ENCODE measurements around the gene EPB42.

DNA sequence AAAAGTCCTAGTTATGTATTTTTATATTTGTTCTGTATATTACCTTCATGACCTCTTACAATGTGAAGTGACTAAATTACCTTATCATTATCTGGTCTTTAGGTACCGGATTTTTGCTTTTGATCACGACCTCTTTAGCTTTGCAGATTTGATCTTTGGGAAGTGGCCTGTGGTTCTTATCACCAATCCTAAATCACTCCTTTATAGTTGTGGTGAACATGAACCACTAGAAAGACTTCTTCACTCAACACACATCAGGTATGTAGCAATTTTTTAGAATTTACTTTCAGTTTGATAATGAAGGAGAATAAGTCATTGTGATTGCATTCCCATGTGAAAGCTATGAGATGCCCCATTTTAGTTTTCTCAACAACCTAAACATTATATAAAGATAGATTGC is 69.1 kb downstream of the EPB42 start:
- TF ChIP-seq, protein P1, sequence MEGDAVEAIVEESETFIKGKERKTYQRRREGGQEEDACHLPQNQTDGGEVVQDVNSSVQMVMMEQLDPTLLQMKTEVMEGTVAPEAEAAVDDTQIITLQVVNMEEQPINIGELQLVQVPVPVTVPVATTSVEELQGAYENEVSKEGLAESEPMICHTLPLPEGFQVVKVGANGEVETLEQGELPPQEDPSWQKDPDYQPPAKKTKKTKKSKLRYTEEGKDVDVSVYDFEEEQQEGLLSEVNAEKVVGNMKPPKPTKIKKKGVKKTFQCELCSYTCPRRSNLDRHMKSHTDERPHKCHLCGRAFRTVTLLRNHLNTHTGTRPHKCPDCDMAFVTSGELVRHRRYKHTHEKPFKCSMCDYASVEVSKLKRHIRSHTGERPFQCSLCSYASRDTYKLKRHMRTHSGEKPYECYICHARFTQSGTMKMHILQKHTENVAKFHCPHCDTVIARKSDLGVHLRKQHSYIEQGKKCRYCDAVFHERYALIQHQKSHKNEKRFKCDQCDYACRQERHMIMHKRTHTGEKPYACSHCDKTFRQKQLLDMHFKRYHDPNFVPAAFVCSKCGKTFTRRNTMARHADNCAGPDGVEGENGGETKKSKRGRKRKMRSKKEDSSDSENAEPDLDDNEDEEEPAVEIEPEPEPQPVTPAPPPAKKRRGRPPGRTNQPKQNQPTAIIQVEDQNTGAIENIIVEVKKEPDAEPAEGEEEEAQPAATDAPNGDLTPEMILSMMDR (conservative IDR thresholded peaks at IDR 0.05; ENCODE audit: low read depth, low read length), result no peak
- TF ChIP-seq EZH2 (IDR thresholded peaks at IDR 0.05; ENCODE audit: borderline replicate concordance, low read depth, low read length, poor library complexity, severe bottlenecking), result no peak
